NT2/D1 (cell line): Measurements from ENCODE around the gene ECI1.
"Not testable (repeated sequence)": the region's sequence is repeated elsewhere in the genome, so short reads cannot be mapped to it uniquely, and the experiment has no call there.

ENCODE experiments used
- DNase-seq: peaks from one replicate; pipeline ENCODE4 v3.0.0-alpha.2; 2011; ENCODE audit warnings: low read depth, low spot score
- H3K27me3 ChIP-seq: 2 replicates; pipeline ENCODE4 v1.6.0; 2011; ENCODE audit warnings: mild to moderate bottlenecking; ENCODE audit not compliant: insufficient read length, insufficient read depth
- H3K36me3 ChIP-seq: 2 replicates; pipeline ENCODE4 v1.6.1; 2011; ENCODE audit warnings: mild to moderate bottlenecking, low read length, mixed read lengths; ENCODE audit not compliant: insufficient read depth, insufficient read length
- H3K4me1 ChIP-seq: 2 replicates; pipeline ENCODE4 v1.5.1; 2011; ENCODE audit not compliant: insufficient read depth, insufficient read length
- H3K4me3 ChIP-seq: 2 replicates; pipeline ENCODE4 v1.5.1; 2011; ENCODE audit warnings: low read depth; ENCODE audit not compliant: insufficient read length
- H3K9ac ChIP-seq: 2 replicates; pipeline ENCODE4 v1.6.0; 2011; ENCODE audit warnings: low read depth; ENCODE audit not compliant: insufficient read length
- H3K9me3 ChIP-seq: 2 replicates; pipeline ENCODE4 v1.5.1; 2011; ENCODE audit warnings: mild to moderate bottlenecking, low read length; ENCODE audit not compliant: insufficient read depth
- SUZ12 ChIP-seq: IDR thresholded peaks from 2 replicates; pipeline ENCODE4 v1.6.1; 2011; ENCODE audit not compliant: insufficient read length, insufficient read depth; ENCODE audit errors: extremely low read depth
- YY1 ChIP-seq: IDR thresholded peaks from 2 replicates; pipeline ENCODE4 v1.6.1; 2011; ENCODE audit not compliant: insufficient read length, insufficient read depth
- ZNF274 ChIP-seq: IDR thresholded peaks from 2 replicates; pipeline ENCODE4 v1.6.1; 2011; ENCODE audit warnings: mild to moderate bottlenecking, low read depth, low read length

ECI1 gene

GRCh38 chr16:2244926-2245795 lies 6.2 kb downstream of the ECI1 start:
- Histone ChIP-seq H3K36me3 (peaks cover 73% of the 10 kb centered on the region), H3K4me3 (no peak overlapping the region), H3K9ac (no peak overlapping the region), H3K27me3 (no peaks in the 10 kb centered on the region), H3K4me1 (peaks cover 3% of the 10 kb centered on the region), H3K9me3 (no peaks in the 10 kb centered on the region)
- no peak for TF ChIP-seq SUZ12
- no peak for TF ChIP-seq ZNF274
- no peak for TF ChIP-seq YY1
- DNase-seq: no peak

- peaks cover 3% of the 10 kb centered on the region for H3K4me1 ChIP-seq
- no peaks in the 10 kb centered on the region for H3K27me3 ChIP-seq
- no peak for TF ChIP-seq SUZ12
- TF ChIP-seq YY1: no peak
- TF ChIP-seq ZNF274: no peak
- H3K4me3 ChIP-seq: no peak overlapping the region
- H3K9me3 ChIP-seq: no peaks in the 10 kb centered on the region
- H3K9ac ChIP-seq: no peak overlapping the region
- H3K36me3 ChIP-seq: peaks cover 78% of the 10 kb centered on the region
- DNase-seq: no peak
Observed at GRCh38 chr16:2244301-2244700, 7.1 kb downstream of the ECI1 start.

- peaks cover 78% of the 10 kb centered on the region for H3K36me3 ChIP-seq
- no peak for DNase-seq
- no peaks in the 10 kb centered on the region for H3K9me3 ChIP-seq
- no peak for TF ChIP-seq YY1
- no peak for TF ChIP-seq ZNF274
- TF ChIP-seq SUZ12: no peak
- H3K4me3 ChIP-seq: no peak overlapping the region
- no peak overlapping the region for H3K9ac ChIP-seq
- peaks cover 3% of the 10 kb centered on the region for H3K4me1 ChIP-seq
- H3K27me3 ChIP-seq: no peaks in the 10 kb centered on the region
Observed at GRCh38 chr16:2243781-2244180, 7.6 kb downstream of the ECI1 start.

- Histone ChIP-seq H3K36me3 (peaks cover 77% of the 10 kb centered on the region), H3K9ac (no peak overlapping the region), H3K4me3 (no peak overlapping the region), H3K4me1 (peaks cover 8% of the 10 kb centered on the region), H3K9me3 (no peaks in the 10 kb centered on the region), H3K27me3 (no peaks in the 10 kb centered on the region)
- DNase-seq: no peak
- no peak for TF ChIP-seq YY1
- TF ChIP-seq SUZ12: no peak
- TF ChIP-seq ZNF274: no peak
Observed at GRCh38 chr16:2243031-2243528, 8.3 kb downstream of the ECI1 start.

- no peak overlapping the region for H3K4me3 ChIP-seq
- H3K27me3 ChIP-seq: no peaks in the 10 kb centered on the region
- no peak for DNase-seq
- TF ChIP-seq YY1: no peak
- H3K9me3 ChIP-seq: no peaks in the 10 kb centered on the region
- peaks cover 76% of the 10 kb centered on the region for H3K36me3 ChIP-seq
- no peak overlapping the region for H3K9ac ChIP-seq
- peaks cover 8% of the 10 kb centered on the region for H3K4me1 ChIP-seq
Observed at GRCh38 chr16:2242598-2242997, 8.8 kb downstream of the ECI1 start.

- not testable (repeated sequence) for H3K27me3 ChIP-seq, H3K9ac ChIP-seq, H3K9me3 ChIP-seq, H3K4me3 ChIP-seq, DNase-seq
- H3K4me1 ChIP-seq: peaks cover 19% of the 10 kb centered on the region
- H3K36me3 ChIP-seq: peaks cover 71% of the 10 kb centered on the region
Observed at GRCh38 chr16:2240331-2240730, 11.1 kb downstream of the ECI1 start.

GRCh38 chr16:2238838-2239675 lies 12.3 kb downstream of the ECI1 start:
- no peak for TF ChIP-seq ZNF274
- no peak for TF ChIP-seq YY1
- no peak for TF ChIP-seq SUZ12
- no peak for DNase-seq
- Histone ChIP-seq H3K27me3 (no peaks in the 10 kb centered on the region), H3K4me1 (peaks cover 26% of the 10 kb centered on the region), H3K9me3 (no peaks in the 10 kb centered on the region), H3K9ac (no peak overlapping the region), H3K36me3 (peaks cover 71% of the 10 kb centered on the region), H3K4me3 (no peak overlapping the region)
